Hepatocyte (in vitro differentiated cells): Measurements from ENCODE around the gene NRXN2.

ENCODE experiments used
- EZH2 ChIP-seq: fragments of 200-600 bp; sonication (generic); IDR thresholded peaks from 2 replicates; pipeline ENCODE4 v1.6.1; 2016; ENCODE audit warnings: antibody characterized with exemption, mild to moderate bottlenecking, borderline replicate concordance
- EZH2phosphoT487 ChIP-seq: fragments of 200-600 bp; sonication (generic); IDR thresholded peaks from one replicate; pipeline ENCODE4 v1.6.1; 2018; ENCODE audit warnings: antibody characterized with exemption, mild to moderate bottlenecking, low read depth, moderate library complexity; ENCODE audit not compliant: unreplicated experiment, severe bottlenecking
- TF ChIP-seq, protein P1 (sequence below): fragments of 200-600 bp; sonication (generic); IDR thresholded peaks from 2 replicates; pipeline ENCODE4 v1.5.1; 2016; ENCODE audit warnings: antibody characterized with exemption, mild to moderate bottlenecking; ENCODE audit not compliant: poor library complexity

- TF ChIP-seq, protein P1, sequence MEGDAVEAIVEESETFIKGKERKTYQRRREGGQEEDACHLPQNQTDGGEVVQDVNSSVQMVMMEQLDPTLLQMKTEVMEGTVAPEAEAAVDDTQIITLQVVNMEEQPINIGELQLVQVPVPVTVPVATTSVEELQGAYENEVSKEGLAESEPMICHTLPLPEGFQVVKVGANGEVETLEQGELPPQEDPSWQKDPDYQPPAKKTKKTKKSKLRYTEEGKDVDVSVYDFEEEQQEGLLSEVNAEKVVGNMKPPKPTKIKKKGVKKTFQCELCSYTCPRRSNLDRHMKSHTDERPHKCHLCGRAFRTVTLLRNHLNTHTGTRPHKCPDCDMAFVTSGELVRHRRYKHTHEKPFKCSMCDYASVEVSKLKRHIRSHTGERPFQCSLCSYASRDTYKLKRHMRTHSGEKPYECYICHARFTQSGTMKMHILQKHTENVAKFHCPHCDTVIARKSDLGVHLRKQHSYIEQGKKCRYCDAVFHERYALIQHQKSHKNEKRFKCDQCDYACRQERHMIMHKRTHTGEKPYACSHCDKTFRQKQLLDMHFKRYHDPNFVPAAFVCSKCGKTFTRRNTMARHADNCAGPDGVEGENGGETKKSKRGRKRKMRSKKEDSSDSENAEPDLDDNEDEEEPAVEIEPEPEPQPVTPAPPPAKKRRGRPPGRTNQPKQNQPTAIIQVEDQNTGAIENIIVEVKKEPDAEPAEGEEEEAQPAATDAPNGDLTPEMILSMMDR, result no peak
- TF ChIP-seq EZH2 (no peak), EZH2phosphoT487 (no peak)
Observed at GRCh38 chr11:64571410-64572091, 151.4 kb downstream of the NRXN2 start.
